NCI-H345 treated with DMSO at 0.1 percent for 48 hours (cell line): ENCODE results near the gene PAF1.
A peak's percentile ranks its signal among the peaks of the same experiment; 100 is the strongest.

Experiments
- DNase-seq: peaks from one replicate; lab custom pipeline; 2025; ENCODE audit not compliant: unreplicated experiment; lab: John Stamatoyannopoulos, UW

Gene PAF1

GRCh38 chr19:39390751-39391437 lies at the start of gene PAF1, which contains the start of gene MED29:
Gene PAF1 (minus strand): TSS chr19:39391106. CDS start chr19:39390864, 242 bp downstream.
Gene MED29 (plus strand): TSS chr19:39391378. CDS start chr19:39391423, 45 bp downstream.
- DNase-seq: peak; percentile 100

GRCh38 chr19:39438270-39438934 lies 47.5 kb upstream of the PAF1 start:
- no peak for DNase-seq

GRCh38 chr19:39436350-39436716 lies 45.4 kb upstream of the PAF1 start:
- DNase-seq: no peak

GRCh38 chr19:39435499-39436349 lies 44.8 kb upstream of the PAF1 start, which contains the start of gene RPS16:
Gene RPS16 (minus strand): TSS chr19:39435949. CDS start chr19:39435895, 54 bp downstream.
- peak; percentile 100 for DNase-seq

GRCh38 chr19:39434123-39435076 lies 43.5 kb upstream of the PAF1 start:
- DNase-seq: no peak

- no peak for DNase-seq
These were observed 42.7 kb upstream of the PAF1 start for GRCh38 chr19:39433480-39434079.

- no peak for DNase-seq
These were observed 41.7 kb upstream of the PAF1 start for GRCh38 chr19:39432677-39433025.

GRCh38 chr19:39430675-39431593 lies 40.0 kb upstream of the PAF1 start:
- DNase-seq: no peak

GRCh38 chr19:39428283-39429112 lies 37.6 kb upstream of the PAF1 start:
- no peak for DNase-seq

GRCh38 chr19:39427707-39428106 lies 36.8 kb upstream of the PAF1 start:
- DNase-seq: no peak

- DNase-seq: no peak
These were observed 35.3 kb upstream of the PAF1 start for GRCh38 chr19:39426170-39426569.

- DNase-seq: no peak
These were observed 34.8 kb upstream of the PAF1 start for GRCh38 chr19:39425744-39426143.

- no peak for DNase-seq
These were observed 34.0 kb upstream of the PAF1 start for GRCh38 chr19:39424934-39425333.

- no peak for DNase-seq
These were observed 32.6 kb upstream of the PAF1 start for GRCh38 chr19:39423258-39424086.

GRCh38 chr19:39422020-39422419 lies 31.1 kb upstream of the PAF1 start:
- no peak for DNase-seq

- DNase-seq: no peak
These were observed 29.9 kb upstream of the PAF1 start for GRCh38 chr19:39420769-39421168.

- DNase-seq: no peak
These were observed 28.1 kb upstream of the PAF1 start for GRCh38 chr19:39419003-39419402.
